NCI-H82 treated with DMSO at 0.1 percent for 48 hours (cell line): ENCODE results near the gene RAVER1.

Experiments used
- DNase-seq: peaks from one replicate; lab custom pipeline; 2025; ENCODE audit not compliant: unreplicated experiment; lab: John Stamatoyannopoulos, UW

Gene RAVER1

DNA sequence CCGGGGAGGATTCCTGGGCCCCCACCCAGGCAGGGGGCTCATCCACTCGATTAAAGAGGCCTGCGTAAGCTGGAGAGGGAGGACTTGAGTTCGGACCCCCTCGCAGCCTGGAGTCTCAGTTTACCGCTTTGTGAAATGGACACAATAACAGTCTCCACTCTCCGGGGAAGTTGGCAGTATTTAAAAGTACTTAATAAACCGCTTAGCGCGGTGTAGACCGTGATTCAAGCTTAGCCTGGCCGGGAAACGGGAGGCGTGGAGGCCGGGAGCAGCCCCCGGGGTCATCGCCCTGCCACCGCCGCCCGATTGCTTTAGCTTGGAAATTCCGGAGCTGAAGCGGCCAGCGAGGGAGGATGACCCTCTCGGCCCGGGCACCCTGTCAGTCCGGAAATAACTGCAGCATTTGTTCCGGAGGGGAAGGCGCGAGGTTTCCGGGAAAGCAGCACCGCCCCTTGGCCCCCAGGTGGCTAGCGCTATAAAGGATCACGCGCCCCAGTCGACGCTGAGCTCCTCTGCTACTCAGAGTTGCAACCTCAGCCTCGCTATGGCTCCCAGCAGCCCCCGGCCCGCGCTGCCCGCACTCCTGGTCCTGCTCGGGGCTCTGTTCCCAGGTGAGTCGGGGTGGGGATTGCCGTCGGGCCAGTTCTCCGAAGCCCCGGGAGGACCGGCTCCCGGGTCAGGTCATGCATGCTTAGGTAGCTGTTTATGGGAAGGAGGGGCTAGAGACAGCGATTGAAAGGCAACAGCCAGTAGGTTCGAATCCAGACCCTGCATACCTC is 62.5 kb downstream of the RAVER1 start, which contains the start of gene ICAM1:
TSS of gene ICAM1 (plus strand) at position 505 of the 779 bp plus-strand sequence. CDS start at position 545, 40 bp downstream.
- DNase-seq = no peak

DNA sequence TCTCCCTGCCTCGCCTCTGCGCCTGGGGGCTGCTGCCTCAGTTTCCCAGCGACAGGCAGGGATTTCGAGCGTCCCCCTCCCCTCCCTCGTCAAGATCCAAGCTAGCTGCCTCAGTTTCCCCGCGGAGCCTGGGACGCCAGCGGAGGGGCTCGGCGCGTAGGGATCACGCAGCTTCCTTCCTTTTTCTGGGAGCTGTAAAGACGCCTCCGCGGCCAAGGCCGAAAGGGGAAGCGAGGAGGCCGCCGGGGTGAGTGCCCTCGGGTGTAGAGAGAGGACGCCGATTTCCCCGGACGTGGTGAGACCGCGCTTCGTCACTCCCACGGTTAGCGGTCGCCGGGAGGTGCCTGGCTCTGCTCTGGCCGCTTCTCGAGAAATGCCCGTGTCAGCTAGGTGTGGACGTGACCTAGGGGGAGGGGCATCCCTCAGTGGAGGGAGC is 63.1 kb downstream of the RAVER1 start:
- no peak for DNase-seq

DNA sequence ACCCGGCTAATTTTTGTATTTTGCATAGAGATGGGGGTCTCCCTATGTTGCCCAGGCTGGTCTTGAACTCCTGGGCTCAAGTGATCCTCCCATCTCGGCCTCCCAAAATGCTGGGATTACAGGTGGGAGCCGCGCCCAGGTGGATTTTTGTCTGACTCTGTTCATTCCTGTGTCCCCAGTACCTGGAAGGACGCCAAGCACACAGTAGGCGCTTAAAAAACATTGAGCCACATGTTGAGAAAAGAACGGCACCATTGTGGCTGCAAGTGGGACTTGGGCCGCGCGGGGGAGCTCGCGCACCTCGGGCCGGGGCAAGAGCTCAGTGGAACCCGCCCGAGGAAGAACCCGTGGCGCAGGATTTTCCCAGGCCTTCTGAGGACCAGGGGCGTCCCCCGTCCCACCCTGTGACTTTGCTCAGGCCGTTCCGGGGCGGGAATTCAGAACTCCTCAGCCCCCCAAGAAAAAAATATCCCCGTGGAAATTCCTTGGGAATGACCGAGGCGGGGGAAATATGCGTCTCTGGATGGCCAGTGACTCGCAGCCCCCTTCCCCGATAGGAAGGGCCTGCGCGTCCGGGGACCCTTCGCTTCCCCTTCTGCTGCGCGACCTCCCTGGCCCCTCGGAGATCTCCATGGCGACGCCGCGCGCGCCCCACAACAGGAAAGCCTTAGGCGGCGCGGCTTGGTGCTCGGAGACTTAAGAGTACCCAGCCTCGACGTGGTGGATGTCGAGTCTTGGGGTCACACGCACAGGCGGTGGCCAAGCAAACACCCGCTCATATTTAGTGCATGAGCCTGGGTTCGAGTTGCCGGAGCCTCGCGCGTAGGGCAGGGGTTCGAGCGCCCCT is 63.8 kb downstream of the RAVER1 start:
- DNase-seq = peak; percentile 15

DNA sequence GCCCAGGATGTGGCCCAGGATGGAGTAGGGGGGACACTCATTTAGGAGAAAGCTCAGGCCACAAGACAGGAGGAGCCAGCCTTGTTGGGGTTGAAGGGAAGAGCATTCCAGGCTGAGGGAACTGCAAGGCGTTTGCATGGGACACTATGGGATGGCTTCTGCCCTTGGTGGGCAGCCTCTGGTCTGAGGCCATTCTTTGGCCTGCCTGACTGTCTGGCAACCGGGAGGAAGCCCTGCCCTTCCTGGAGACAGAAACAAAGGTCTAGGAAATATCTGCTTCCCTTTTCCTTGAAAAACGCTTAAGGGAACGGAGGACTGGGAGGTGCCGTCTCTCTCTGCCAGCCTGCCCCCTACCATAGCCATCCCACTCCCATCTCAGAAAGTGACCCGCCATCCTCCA is 65.3 kb downstream of the RAVER1 start:
- no peak for DNase-seq

DNA sequence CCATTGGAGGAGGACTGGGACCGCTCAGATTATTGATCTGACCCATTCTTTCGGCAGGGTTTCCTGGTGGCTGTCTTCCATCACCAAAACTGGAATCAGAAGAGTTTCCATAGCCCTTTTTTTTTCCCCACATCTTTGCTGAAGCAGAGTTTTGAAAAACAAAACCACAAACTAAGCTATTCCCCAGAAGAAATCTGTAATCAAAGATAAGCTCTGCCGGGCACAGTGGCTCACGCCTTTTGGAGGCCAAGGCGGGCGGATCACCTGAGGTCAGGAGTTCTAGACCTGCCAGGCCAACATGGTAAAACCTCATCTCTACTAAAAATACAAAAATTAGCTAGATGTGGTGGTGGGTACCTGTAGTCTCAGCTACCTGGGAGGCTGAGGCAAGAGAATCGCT is 66.6 kb downstream of the RAVER1 start:
- no peak for DNase-seq
